ENCODE results near the gene SULT1C4.

GRCh38 chr2:108355906-108356734 lies 21.6 kb upstream of the SULT1C4 start:
- TF ChIP-seq CTCF (IDR thresholded peaks at IDR 0.05), result no peak
- TF ChIP-seq EZH2phosphoT487 (IDR thresholded peaks at IDR 0.05), result no peak
- no peak for TF ChIP-seq EZH2 (IDR thresholded peaks at IDR 0.05)
